HepG2 (cell line): ENCODE data around the gene SPAG8. TPM values are rescaled to one million over a fixed set of nuclear protein-coding genes. Genes with fewer than 3 reads are reported as not detected.
A peak's percentile ranks its signal among the peaks of the same experiment; 100 is the strongest.

Experiments
- AFF4 ChIP-seq: sonication (generic); formaldehyde crosslinking; IDR thresholded peaks from 2 replicates; pipeline ENCODE4 v1.4.0; 2020; ENCODE audit warnings: missing genetic modification reagents
- ATAD3A ChIP-seq: sonication (generic); formaldehyde crosslinking; IDR thresholded peaks from 2 replicates; pipeline ENCODE4 v1.4.0; 2020; ENCODE audit warnings: missing genetic modification reagents
- BRF2 ChIP-seq: sonication (generic); formaldehyde crosslinking; IDR thresholded peaks from 2 replicates; pipeline ENCODE4 v1.8.1; 2022; ENCODE audit warnings: mild to moderate bottlenecking, missing genetic modification reagents
- CBX1 ChIP-seq: IDR thresholded peaks from one replicate; pipeline ENCODE4 v1.6.1; 2016; ENCODE audit warnings: antibody characterized with exemption, low read depth
- CREM ChIP-seq, 2 experiments: sonication (generic) in 1 of 2; formaldehyde crosslinking in 1 of 2; IDR thresholded peaks; 2 replicates each; pipeline versions ENCODE4 v1.4.0 to v1.6.1; 2016 to 2020; ENCODE audit warnings: antibody characterized with exemption in 1 of 2, mild to moderate bottlenecking in 1 of 2, missing genetic modification reagents in 1 of 2
- FOXO1 ChIP-seq: sonication (generic); formaldehyde crosslinking; IDR thresholded peaks from 2 replicates; pipeline ENCODE4 v1.4.0; 2020; ENCODE audit warnings: missing genetic modification reagents
- HNRNPUL1 ChIP-seq: fragments of 200-400 bp; formaldehyde crosslinking; IDR thresholded peaks from 2 replicates; pipeline ENCODE4 v1.6.1; 2017; ENCODE audit warnings: low read depth, mild to moderate bottlenecking, low read length, moderate library complexity
- MEIS2 ChIP-seq: sonication (generic); formaldehyde crosslinking; IDR thresholded peaks from 2 replicates; pipeline ENCODE4 v1.9.0; 2021; ENCODE audit warnings: mild to moderate bottlenecking, missing genetic modification reagents
- MTF1 ChIP-seq: sonication (generic); formaldehyde crosslinking; IDR thresholded peaks from 2 replicates; pipeline ENCODE4 v1.5.0; 2020; ENCODE audit warnings: missing genetic modification reagents
- MYC ChIP-seq: sonication (generic); formaldehyde crosslinking; IDR thresholded peaks from 2 replicates; pipeline ENCODE4 v1.9.0; 2021; ENCODE audit warnings: missing genetic modification reagents, borderline replicate concordance
- NFE2L2 ChIP-seq: fragments of 150-350 bp; IDR thresholded peaks from 2 replicates; pipeline ENCODE4 v1.6.1; 2014; ENCODE audit warnings: low read length
- NFRKB ChIP-seq: fragments of 450-650 bp; IDR thresholded peaks from 2 replicates; pipeline ENCODE4 v1.6.1; 2017
- NPAS2 ChIP-seq: sonication (generic); formaldehyde crosslinking; IDR thresholded peaks from 2 replicates; pipeline ENCODE4 v1.8.0; 2022; ENCODE audit warnings: mild to moderate bottlenecking, missing genetic modification reagents, borderline replicate concordance
- PCBP1 ChIP-seq: fragments of 200-400 bp; formaldehyde crosslinking; IDR thresholded peaks from 2 replicates; pipeline ENCODE4 v1.6.1; 2017; ENCODE audit warnings: mild to moderate bottlenecking, low read depth, low read length, borderline replicate concordance
- PHF5A ChIP-seq: IDR thresholded peaks from one replicate; pipeline ENCODE4 v1.6.1; 2018; ENCODE audit warnings: low read depth, missing genetic modification reagents; ENCODE audit not compliant: unreplicated experiment
- PRMT3 ChIP-seq: sonication (generic); formaldehyde crosslinking; IDR thresholded peaks from 2 replicates; pipeline ENCODE4 v1.8.1; 2022; ENCODE audit warnings: low read depth, mild to moderate bottlenecking, moderate library complexity, missing genetic modification reagents, borderline replicate concordance
- RCOR2 ChIP-seq: IDR thresholded peaks from 2 replicates; pipeline ENCODE4 v1.6.1; 2016; ENCODE audit warnings: missing biosample characterization, missing genetic modification reagents
- SMYD3 ChIP-seq: sonication (generic); formaldehyde crosslinking; IDR thresholded peaks from 2 replicates; pipeline ENCODE4 v1.8.1; 2023; ENCODE audit warnings: mild to moderate bottlenecking, missing genetic modification reagents
- SP4 ChIP-seq: sonication (generic); formaldehyde crosslinking; IDR thresholded peaks from 2 replicates; pipeline ENCODE4 v1.8.1; 2023; ENCODE audit warnings: mild to moderate bottlenecking, missing genetic modification reagents
- SRSF1 ChIP-seq: fragments of 200-400 bp; formaldehyde crosslinking; optimal IDR thresholded peaks from 2 replicates; pipeline ENCODE3; 2017; ENCODE audit warnings: mild to moderate bottlenecking, low read depth, low read length, moderate library complexity
- ZBTB1 ChIP-seq: sonication (generic); formaldehyde crosslinking; IDR thresholded peaks from 2 replicates; pipeline ENCODE4 v1.4.0; 2020; ENCODE audit warnings: missing genetic modification reagents, borderline replicate concordance
- ZNF576 ChIP-seq: sonication (generic); formaldehyde crosslinking; IDR thresholded peaks from 2 replicates; pipeline ENCODE4 v1.4.0; 2020; ENCODE audit warnings: mild to moderate bottlenecking, missing genetic modification reagents
- ZSCAN9 ChIP-seq: IDR thresholded peaks from 2 replicates; pipeline ENCODE4 v1.6.1; 2016; ENCODE audit warnings: borderline replicate concordance
- polyA plus RNA-seq, 8 experiments: library from polyadenylated mRNA; depleted of rRNA in 3 of 8; stranded (reverse) in 7 of 8; unstranded in 1 of 8; fragments of >200 nt; fragmentation: Illumina TruSeq in 4 of 8; extraction: Trizol in 4 of 8; gene quantifications; 2 replicates each; pipeline versions ENCODE4 v1.2.1 to v1.2.3, GENCODE V29; 2011 to 2016; ENCODE audit warnings: low read depth in 4 of 8, missing spikeins in 1 of 8, mixed read lengths in 1 of 8; ENCODE audit not compliant: insufficient read depth in 1 of 8
- total RNA-seq, 5 experiments: library from RNA; depleted of rRNA; stranded (reverse); fragments of >200 nt; fragmentation: Illumina TruSeq; extraction: Trizol; gene quantifications; 2 replicates each; pipeline ENCODE4 v1.2.3, GENCODE V29; 2016; ENCODE audit warnings: low read depth in 1 of 5
- TF ChIP-seq, protein P1 (sequence below): IDR thresholded peaks from 2 replicates; pipeline ENCODE4 v1.6.1; 2016; ENCODE audit warnings: missing genetic modification reagents, missing compliant biosample characterization
- TF ChIP-seq, protein P2 (sequence below): sonication (generic); formaldehyde crosslinking; IDR thresholded peaks from 2 replicates; pipeline ENCODE4 v1.5.0; 2020; ENCODE audit warnings: missing genetic modification reagents

Gene SPAG8
- total and polyA plus RNA-seq, 2 of the 13 experiments (the other 11 are each of a cell fraction or from before 2014, with no cell fraction given): 0.18 to 0.27 TPM

- TF ChIP-seq, protein P1, sequence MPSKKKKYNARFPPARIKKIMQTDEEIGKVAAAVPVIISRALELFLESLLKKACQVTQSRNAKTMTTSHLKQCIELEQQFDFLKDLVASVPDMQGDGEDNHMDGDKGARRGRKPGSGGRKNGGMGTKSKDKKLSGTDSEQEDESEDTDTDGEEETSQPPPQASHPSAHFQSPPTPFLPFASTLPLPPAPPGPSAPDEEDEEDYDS (CRISPR knock-in tag): no peak
- TF ChIP-seq PRMT3 (no peak), SRSF1 (no peak), ZBTB1 (CRISPR knock-in tag) (no peak), ZSCAN9 (no peak), CBX1 (no peak), PHF5A (CRISPR knock-in tag) (no peak), NFRKB (no peak), RCOR2 (no peak), ATAD3A (CRISPR knock-in tag) (no peak), MTF1 (CRISPR knock-in tag) (no peak), BRF2 (no peak), SMYD3 (CRISPR knock-in tag) (no peak), SP4 (CRISPR knock-in tag) (no peak), AFF4 (CRISPR knock-in tag) (no peak), MYC (CRISPR knock-in tag) (no peak; the same call in 1 of the 2 replicates), NFE2L2 (no peak), PCBP1 (no peak), ZNF576 (CRISPR knock-in tag) (no peak), FOXO1 (no peak), MEIS2 (CRISPR knock-in tag) (0 out of 2 replicates have a peak, but pooled peaks have one; percentile 47), CREM (IDR thresholded peaks at IDR 0.05) (peak; percentile 17; the same call in 1 of the 2 replicates), CREM (CRISPR knock-in tag; IDR thresholded peaks at IDR 0.05) (no peak), NPAS2 (CRISPR knock-in tag) (no peak), HNRNPUL1 (no peak)
- TF ChIP-seq, protein P2, sequence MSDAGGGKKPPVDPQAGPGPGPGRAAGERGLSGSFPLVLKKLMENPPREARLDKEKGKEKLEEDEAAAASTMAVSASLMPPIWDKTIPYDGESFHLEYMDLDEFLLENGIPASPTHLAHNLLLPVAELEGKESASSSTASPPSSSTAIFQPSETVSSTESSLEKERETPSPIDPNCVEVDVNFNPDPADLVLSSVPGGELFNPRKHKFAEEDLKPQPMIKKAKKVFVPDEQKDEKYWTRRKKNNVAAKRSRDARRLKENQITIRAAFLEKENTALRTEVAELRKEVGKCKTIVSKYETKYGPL (CRISPR knock-in tag): no peak
Observed at GRCh38 chr9:35834260-35835215, 22.5 kb upstream of the SPAG8 start (continued).
